Transverse colon (tissue), 4 donors: ENCODE measurements around the gene CNPY4. TPM values are rescaled to one million over a fixed set of nuclear protein-coding genes. Genes with fewer than 3 reads are reported as not detected.
"Not testable (repeated sequence)": the region's sequence is repeated elsewhere in the genome, so short reads cannot be mapped to it uniquely, and the experiment has no call there.

Source experiments
- DNase-seq: peaks from one replicate; pipeline ENCODE4 v3.0.0-alpha.2; 2019
- H3K27ac ChIP-seq, 4 donors: fragments of 200-600 bp; sonication (generic); 2 replicates each; pipeline ENCODE4 v1.5.1; 2016 to 2018; ENCODE audit warnings: inconsistent platforms in 4 of 4
- H3K27me3 ChIP-seq: fragments of 200-600 bp; sonication (generic); 2 replicates; pipeline ENCODE4 v1.5.1; 2017; ENCODE audit warnings: inconsistent platforms
- H3K36me3 ChIP-seq, 4 donors: fragments of 200-600 bp; sonication (generic); 2 replicates each; pipeline ENCODE4 v1.5.1; 2017 to 2019; ENCODE audit warnings: inconsistent platforms in 4 of 4
- H3K4me1 ChIP-seq, 4 donors: fragments of 200-600 bp; sonication (generic); 2 replicates each; pipeline ENCODE4 v1.5.1; 2017 to 2020; ENCODE audit warnings: inconsistent platforms in 4 of 4
- H3K4me3 ChIP-seq, 4 donors: fragments of 200-600 bp; sonication (generic); 1 replicate in 1 of 4; 2 replicates in 3 of 4; pipeline versions ENCODE4 v1.5.1 to v1.6.1; 2017 to 2019; ENCODE audit warnings: inconsistent platforms in 4 of 4
- H3K9me3 ChIP-seq, 2 donors: fragments of 200-600 bp; sonication (generic); 2 replicates each; pipeline ENCODE4 v1.5.1; 2017 to 2019; ENCODE audit warnings: inconsistent platforms in 2 of 2
- CTCF ChIP-seq, 5 experiments: fragments of 200-600 bp in 3 of 5; fragments of 450-650 bp in 2 of 5; sonication (generic) in 3 of 5; IDR thresholded peaks; 1 replicate in 2 of 5; 2 replicates in 3 of 5; pipeline ENCODE4 v1.5.1; 2016 to 2017; ENCODE audit warnings: antibody characterized with exemption in 5 of 5, inconsistent platforms in 3 of 5, mild to moderate bottlenecking in 2 of 5, moderate library complexity in 1 of 5
- EP300 ChIP-seq: sonication (generic); formaldehyde crosslinking; IDR thresholded peaks from one replicate; pipeline ENCODE4 v1.6.1; 2017; ENCODE audit warnings: antibody characterized with exemption, low read depth
- POLR2A ChIP-seq: fragments of 450-650 bp; IDR thresholded peaks from one replicate; pipeline ENCODE4 v1.6.1; 2016; ENCODE audit warnings: antibody characterized with exemption, mild to moderate bottlenecking, moderate library complexity
- POLR2AphosphoS5 ChIP-seq, 3 donors: sonication (generic); formaldehyde crosslinking; IDR thresholded peaks; one replicate each; pipeline ENCODE4 v1.6.1; 2016; ENCODE audit warnings: antibody characterized with exemption in 3 of 3
- WGBS, 2 donors: methylation state at CpG; one replicate each; pipeline ENCODE4 v1.1.5; 2018; ENCODE audit warnings: low coverage in 1 of 2; 5-methylcytosine and 5-hydroxymethylcytosine counted together
- in situ Hi-C, 4 donors: fragments of 200-750 bp; cut with MboI; loops; one replicate each; pipeline versions ENCODE4 v1.15.0 to v1.15.1; 2017; ENCODE audit warnings: low sequenced_read_pairs in 3 of 4, low pct_ligation_motif_present in 1 of 4, low pct_unique_long_range_greater_than_20kb in 1 of 4
- intact Hi-C: fragments of 100-400 bp; cut with DNase I; formaldehyde crosslinking; loops from one replicate; pipeline ENCODE4 v1.15.1; 2023; ENCODE audit warnings: low total_unique reads
- total RNA-seq, 4 donors: library from RNA; depleted of rRNA; stranded (reverse); fragments of >200 nt; gene quantifications; one replicate each; pipeline ENCODE4 v1.1.0, GENCODE V29; 2016

Gene CNPY4
- total RNA-seq, 4 donors from 2014 or later: 4.9 to 9.4 (median 7.0) TPM

GRCh38 chr7:100132697-100133151, 13.3 kb downstream of the CNPY4 start:
- no peaks in the 10 kb centered on the region for H3K27me3 ChIP-seq
- 17 to 36% methylated on average over 2 to 3 of the region's 3 CpGs for WGBS, 2 donors
- in situ Hi-C loops: loop anchor here in 1 of 4 donors (5.0 kb wide), 1 partner anchor 85 kb away; the partner anchor contains the start of gene PVRIG
- H3K27ac ChIP-seq: no peak overlapping the region
- peak; percentile 76 for DNase-seq
- no peak overlapping the region for H3K4me3 ChIP-seq
- H3K36me3 ChIP-seq: no peaks in the 10 kb centered on the region
- H3K9me3 ChIP-seq: no peaks in the 10 kb centered on the region
- peaks cover 6 to 37% (median 20%) of the 10 kb centered on the region in 4 donors for H3K4me1 ChIP-seq
- TF ChIP-seq CTCF (IDR thresholded peaks at IDR 0.05) (peak; percentile 75 to 96 (median 82)), POLR2A (no peak), POLR2AphosphoS5 (IDR thresholded peaks at IDR 0.05) (no peak), EP300 (no peak)
- intact Hi-C loops: loop anchor here (5.0 kb wide), 1 partner anchor 90 kb away; no protein-coding TSS in a partner anchor

GRCh38 chr7:100137851-100138760, 18.7 kb downstream of the CNPY4 start:
- Histone ChIP-seq H3K27ac (peak overlapping the region in 3 of 4 donors; percentile 17 to 55 (median 41)), H3K4me1 (peaks cover 0 to 21% (median 8%) of the 10 kb centered on the region in 4 donors), H3K4me3 (no peak overlapping the region), H3K36me3 (no peaks in the 10 kb centered on the region), H3K27me3 (no peaks in the 10 kb centered on the region), H3K9me3 (no peaks in the 10 kb centered on the region)
- 43 to 65% methylated on average over 6 to 13 of the region's 13 CpGs for WGBS, 2 donors
- no peak for DNase-seq
- intact Hi-C loops (loop anchor here (5.0 kb wide), 1 partner anchor 74 kb away; no protein-coding TSS in a partner anchor), in situ Hi-C loops (no loop called here)
- TF ChIP-seq EP300: no peak
- TF ChIP-seq POLR2AphosphoS5 (IDR thresholded peaks at IDR 0.05): no peak
- TF ChIP-seq POLR2A: no peak
- TF ChIP-seq CTCF (IDR thresholded peaks at IDR 0.05): no peak

GRCh38 chr7:100141555-100141949, 22.1 kb downstream of the CNPY4 start:
- WGBS, 2 donors: 42 to 67% methylated on average over 1 to 3 of the region's 3 CpGs
- Histone ChIP-seq H3K4me3 (no peak overlapping the region), H3K27me3 (no peaks in the 10 kb centered on the region), H3K27ac (peak overlapping the region; percentile 70 to 78 (median 75)), H3K4me1 (peaks cover 0 to 21% (median 8%) of the 10 kb centered on the region in 4 donors), H3K36me3 (no peaks in the 10 kb centered on the region), H3K9me3 (no peaks in the 10 kb centered on the region)
- intact Hi-C loops: no loop called here
- in situ Hi-C loops: no loop called here
- TF ChIP-seq POLR2A (no peak), EP300 (peak; percentile 65), CTCF (IDR thresholded peaks at IDR 0.05) (no peak), POLR2AphosphoS5 (IDR thresholded peaks at IDR 0.05) (peak in 2 of 3 donors; percentile 48 to 57)
- DNase-seq: no peak

- in situ Hi-C loops: no loop called here
- H3K36me3 ChIP-seq: no peaks in the 10 kb centered on the region
- peak overlapping the region in 3 of 4 donors; percentile 70 to 78 (median 78) for H3K27ac ChIP-seq
- H3K27me3 ChIP-seq: no peaks in the 10 kb centered on the region
- no peak for DNase-seq
- TF ChIP-seq POLR2AphosphoS5 (IDR thresholded peaks at IDR 0.05) (no peak), POLR2A (no peak), EP300 (no peak), CTCF (IDR thresholded peaks at IDR 0.05) (no peak)
- peaks cover 0 to 21% (median 8%) of the 10 kb centered on the region in 4 donors for H3K4me1 ChIP-seq
- intact Hi-C loops: no loop called here
- no peaks in the 10 kb centered on the region for H3K9me3 ChIP-seq
- no peak overlapping the region for H3K4me3 ChIP-seq
- 83 to 86% methylated on average over 1 to 3 of the region's 3 CpGs for WGBS, 2 donors
Observed at GRCh38 chr7:100142461-100142860, 23.0 kb downstream of the CNPY4 start.

GRCh38 chr7:100146350-100146749, 26.9 kb downstream of the CNPY4 start:
- H3K36me3 ChIP-seq, intact Hi-C loops, H3K9me3 ChIP-seq, H3K27ac ChIP-seq, DNase-seq, H3K27me3 ChIP-seq, H3K4me3 ChIP-seq, in situ Hi-C loops: not testable (repeated sequence)
- peaks cover 0 to 38% (median 17%) of the 10 kb centered on the region in 4 donors for H3K4me1 ChIP-seq
- 80 to 95% methylated on average over 4 of the region's 4 CpGs for WGBS, 2 donors
